NCI-H2227 treated with DMSO at 0.1 percent for 48 hours (cell line): ENCODE data around the gene CHN1.

Source experiments
- DNase-seq: peaks from one replicate; lab custom pipeline; 2025; lab: John Stamatoyannopoulos, UW

The CHN1 gene

DNA sequence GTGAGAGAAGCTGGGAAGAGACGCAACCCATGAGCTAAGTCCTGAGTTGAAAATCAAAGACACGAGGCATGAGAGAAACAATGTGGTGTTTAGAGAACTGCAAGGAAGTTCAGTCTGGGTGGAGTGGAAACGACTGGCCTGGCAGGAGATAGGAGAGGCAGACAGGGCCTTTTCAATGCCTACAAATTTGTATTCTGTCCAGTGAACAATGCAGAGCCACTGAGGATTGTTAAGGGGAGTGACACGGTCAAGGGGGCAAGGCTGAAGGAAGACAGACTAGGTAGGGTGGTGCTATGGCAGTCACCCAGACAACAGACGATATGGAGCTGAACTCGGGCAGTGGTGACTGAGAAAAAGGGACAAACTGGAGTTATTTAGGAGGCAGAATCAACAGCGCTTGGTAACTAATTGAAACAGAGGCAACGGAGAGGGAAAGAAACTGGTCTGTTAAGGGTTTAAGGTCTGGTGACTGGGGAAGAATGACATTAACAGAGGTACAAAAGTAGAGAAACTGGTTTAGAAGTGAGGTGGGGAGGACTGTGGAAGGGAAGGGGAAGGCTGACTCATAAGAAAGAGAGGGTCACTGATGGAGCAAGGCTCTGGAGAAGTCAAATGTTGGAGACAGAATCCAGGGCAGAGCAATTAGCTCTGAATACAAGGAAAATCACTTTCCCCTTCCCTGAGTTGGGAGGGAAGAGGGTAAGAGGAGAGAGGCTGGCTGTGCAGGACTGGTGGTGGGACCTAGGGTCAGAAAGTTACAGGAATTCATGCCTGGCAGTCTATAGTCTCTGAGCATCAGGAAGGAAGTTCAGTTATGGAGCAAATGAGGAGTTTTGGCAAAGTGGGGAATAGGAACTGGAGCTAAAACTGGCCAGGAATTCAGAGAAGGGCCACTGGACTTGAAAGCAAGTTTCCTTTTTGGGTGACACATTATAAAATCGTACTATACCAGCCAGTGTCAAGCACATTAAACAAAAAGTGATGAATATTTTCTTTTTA, 177.5 kb downstream of the CHN1 start:
- DNase-seq = no peak

DNA sequence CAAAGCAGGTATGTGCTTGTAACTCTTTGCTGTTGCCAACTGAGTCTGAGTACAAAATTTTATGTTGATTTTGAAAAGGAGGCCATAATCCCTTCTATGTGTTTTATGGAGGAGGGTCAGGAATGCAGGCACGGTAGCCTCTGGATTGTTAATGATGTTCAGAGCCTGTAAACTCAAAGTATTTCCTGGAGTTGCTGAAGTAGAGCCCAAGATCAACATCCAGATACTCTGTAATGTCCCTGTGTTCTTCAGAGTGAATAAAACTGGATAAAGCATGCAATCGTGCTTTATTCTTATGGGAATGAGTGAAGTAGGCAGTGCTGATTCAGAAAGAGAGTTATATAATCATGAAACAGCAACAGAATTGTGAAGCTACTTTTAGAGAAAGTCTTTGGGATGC, 179.1 kb downstream of the CHN1 start:
- DNase-seq = no peak

DNA sequence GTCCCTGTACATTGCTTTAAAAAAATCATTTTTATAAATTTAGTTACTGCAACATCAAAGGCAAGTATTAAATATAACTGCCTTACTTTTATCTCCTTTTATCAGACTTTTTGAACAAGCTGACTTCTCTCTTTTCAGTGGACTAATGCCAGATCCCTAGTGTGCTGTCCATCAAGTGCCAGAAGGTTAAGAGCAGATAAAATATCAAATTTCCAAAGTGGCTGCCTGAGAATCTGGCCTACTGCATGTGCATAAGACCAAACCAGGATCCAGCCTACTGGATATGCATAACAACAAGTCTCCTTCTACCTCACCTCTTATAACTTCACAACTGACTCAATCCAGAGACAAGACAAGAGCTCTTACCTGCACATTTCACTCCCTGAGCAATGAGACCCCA, 181.1 kb downstream of the CHN1 start:
- DNase-seq = no peak

DNA sequence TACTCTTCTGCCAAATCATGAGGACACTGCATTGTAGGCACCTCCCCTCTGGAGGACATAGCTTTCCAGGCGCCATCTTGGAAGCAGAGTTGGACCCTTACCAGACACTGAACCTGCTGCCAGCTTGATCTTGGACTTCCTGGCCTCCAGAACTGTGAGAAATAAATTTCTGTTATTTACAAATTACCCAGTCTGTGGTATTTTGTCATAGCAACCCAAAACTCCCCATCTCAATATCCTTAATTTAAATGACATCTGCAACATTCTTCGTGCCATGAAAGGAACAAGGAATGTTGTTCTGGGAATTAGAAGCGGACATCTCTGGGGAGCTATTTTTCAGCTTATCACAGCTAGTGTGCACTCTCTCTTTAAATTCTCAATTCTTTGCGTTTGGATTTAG, 183.6 kb downstream of the CHN1 start:
- DNase-seq = no peak

DNA sequence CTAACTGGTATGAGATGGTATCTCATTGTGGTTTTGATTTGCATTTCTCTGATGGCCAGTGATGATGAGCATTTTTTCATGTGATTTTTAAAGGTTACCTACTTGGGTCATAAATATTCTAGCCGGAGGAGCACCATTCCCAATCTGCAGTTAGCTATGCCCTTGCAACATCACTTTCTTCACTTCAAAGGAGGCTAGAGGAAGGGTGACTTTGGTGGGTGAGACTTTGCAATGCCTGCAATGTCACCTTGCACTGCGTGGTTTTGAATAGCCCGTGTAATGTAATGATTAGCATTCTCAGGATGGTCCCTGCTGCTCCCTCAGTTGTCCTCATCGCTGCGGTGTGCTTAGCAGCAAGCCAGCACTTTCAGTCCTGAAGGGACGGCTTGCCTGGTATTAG, 184.8 kb downstream of the CHN1 start:
- DNase-seq = no peak

DNA sequence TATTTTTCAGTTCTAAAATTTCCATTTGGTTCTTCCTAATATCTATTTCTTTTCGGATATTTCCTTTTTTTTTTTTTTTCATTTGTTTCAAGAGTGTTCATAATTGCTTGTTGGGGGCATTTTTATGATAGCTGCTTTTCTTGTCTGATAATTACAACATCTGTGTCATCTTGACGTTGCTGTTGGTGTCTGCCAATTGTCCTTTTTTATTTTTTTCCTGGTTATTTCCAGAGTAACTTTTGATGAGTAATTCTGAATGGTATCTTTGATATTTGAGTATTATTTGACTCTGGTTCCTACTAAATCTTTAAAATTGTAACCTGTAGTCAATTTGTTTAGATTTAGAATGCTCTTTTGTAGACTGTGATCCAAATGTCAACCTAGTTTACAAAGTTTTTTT, 189.7 kb downstream of the CHN1 start:
- DNase-seq = no peak

DNA sequence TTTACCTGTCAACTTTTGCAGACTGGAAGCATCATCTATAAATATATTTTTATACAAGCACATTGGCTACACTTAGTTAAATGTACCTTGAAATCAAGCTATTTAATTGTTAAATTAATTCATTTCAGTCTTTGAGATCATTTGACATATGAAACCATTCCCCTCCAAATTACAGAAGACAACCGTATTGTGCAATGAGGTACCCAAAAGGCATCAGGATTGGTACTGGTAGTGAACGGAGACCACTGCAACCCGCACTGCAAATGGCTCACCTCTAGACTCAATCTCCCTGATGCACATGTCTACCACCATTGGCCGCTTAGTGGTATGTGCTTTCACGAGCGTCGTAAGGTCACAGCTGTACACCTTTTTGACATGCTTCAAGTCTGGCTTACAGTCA, 193.1 kb downstream of the CHN1 start:
- DNase-seq = no peak

DNA sequence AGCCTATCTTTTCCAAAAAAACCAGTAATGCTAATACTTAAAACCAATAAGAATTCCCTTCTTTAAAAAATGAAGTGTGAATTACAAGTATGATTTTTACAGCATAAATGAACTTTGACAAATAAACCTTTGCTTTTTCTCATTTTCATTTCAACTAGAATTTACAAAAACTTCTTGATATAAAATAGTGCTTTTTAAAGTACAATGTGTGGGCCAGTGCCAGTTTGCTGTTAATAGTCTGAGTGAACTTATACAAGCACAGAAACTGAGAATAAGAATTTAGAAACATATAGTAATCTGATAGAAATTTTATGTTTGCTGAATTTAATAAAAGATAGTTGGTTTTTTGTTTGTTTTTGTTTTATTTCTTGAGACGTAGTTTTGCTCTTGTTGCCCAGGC, 197.2 kb downstream of the CHN1 start:
- DNase-seq = no peak

DNA sequence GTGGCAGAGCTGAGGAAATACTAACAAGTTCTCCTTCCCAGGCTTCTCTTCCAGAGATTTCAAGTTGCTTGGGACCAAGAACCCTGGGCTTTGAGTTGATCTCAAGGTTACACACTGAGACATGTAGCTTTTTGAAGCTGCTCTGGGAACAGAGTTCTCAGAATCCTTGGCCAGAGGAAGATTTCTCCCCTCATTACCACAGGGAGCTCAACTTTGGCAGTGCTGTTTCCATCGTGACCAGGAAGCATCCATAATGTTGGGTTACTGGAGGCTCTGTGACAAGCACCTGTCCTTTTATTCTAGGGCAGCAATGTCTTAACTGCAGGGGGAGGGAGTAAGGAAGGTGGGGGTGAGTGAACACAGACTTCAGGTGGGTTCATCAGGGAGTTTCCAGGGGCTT, 199.4 kb downstream of the CHN1 start:
- DNase-seq = no peak

DNA sequence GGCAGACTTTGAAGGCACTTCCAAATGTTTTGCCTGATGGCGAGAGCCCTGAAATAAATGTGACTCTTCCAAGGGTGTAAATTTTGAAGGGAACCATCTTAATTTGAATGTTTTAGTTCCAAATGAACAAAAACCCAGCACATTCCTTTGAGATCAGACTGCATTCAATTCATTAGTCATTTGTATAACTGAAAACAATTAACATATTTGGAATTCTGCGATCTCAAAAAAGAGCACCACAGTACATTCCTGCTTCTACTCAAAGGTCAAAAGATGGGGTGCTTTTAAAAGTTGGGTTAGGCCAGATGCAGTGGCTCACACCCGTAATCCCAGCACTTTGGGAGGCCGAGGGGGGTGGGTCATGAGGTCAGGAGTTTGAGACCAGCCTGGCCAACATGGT, 202.7 kb downstream of the CHN1 start:
- no peak for DNase-seq

DNA sequence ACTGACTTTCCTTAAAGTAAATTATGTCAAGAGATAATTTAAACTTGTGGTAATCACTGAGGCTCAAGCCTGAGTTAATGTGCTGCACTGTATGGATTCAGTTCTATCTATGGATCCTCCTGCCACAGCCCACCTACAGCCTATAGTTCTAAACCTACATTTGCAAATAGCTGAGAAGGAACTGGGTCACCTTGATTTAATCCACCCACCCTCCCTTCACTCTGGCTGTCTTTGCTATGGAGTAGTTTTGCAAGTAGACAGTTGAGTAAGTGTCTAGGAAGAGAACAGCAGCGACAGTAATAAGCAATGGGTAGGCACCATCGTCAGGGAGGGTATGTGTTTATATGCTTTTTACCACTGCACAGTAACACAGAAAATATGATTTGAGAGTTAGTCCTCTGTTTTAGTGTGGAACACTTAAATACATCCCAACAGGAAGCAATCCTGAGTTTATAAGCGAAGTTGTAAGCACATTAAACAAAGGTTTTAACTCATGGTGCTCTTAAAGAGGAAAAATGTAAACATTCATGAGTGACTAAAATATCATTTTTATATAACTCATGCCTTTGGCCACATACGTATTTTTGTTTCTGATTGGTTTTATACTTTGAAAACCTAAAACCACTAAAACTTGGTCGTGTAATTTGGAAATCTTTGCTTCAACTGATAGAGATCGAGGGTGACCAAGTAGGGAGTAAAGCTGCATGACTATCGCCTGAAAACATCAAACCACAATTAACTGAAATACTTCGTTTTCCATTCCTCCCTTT, 204.6 kb downstream of the CHN1 start:
- DNase-seq = no peak

DNA sequence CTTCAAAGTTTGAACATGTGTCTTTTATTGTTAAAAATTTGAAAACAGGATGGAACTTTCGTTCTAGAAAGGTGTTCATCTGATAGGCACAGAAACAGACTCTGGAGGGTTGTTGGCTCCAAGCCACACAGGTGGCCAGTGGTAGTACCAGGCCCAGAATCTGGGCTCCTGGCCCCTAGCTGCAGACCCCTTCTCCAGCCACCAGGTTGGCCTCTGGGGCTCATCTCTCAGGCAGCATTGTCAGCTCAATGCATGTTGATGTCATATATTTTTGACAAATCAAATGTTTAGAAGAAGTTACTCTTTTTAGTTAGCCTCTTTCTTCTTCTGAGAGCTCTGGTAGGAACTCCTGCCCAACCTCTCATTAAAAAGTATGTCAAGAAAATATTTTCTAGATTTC, 206.4 kb downstream of the CHN1 start:
- DNase-seq = no peak

DNA sequence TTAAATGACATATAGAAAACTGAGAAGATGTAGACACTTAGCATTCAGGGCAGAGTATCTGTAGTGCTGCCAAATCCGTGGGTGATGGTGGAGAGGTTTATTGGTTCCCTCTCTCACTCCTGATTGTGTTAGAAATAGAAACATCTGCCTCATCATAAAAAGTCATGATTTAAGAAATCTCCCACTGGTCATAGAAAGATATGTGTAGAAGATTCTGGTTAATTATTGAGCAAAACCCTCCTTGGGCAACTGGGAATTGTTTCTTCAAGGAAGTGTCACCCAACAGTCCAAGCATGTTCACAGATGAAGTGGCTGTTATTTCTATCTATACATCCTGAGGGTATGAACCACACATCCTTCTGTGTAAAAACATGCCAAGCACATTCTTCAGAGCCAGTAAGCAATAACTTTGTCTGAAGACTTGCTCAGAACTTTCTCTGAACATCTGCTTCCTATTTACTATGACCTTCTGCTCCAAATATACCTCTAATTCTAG, 207.4 kb downstream of the CHN1 start:
- DNase-seq = no peak

DNA sequence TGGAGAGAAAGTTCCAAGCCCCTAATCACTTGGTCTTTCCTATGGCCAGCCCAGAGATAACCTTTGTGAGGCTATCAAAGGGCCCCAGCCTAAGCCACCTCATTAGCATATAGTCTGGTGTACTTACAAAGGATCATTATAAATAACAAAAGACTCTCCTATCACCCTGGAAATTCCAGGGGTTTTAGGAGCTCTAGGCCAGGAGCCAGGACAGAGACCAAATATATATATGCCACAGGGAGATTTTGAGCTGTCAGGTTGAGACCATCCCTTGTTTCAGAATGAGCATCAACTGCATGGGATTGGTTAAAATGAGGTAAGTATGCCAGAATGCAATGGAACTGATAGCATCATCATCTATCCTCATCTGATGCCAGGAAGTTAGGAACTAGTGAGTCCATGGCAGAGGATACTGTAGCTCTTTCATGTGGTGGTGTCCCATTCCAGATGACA, 208.8 kb downstream of the CHN1 start:
- no peak for DNase-seq

DNA sequence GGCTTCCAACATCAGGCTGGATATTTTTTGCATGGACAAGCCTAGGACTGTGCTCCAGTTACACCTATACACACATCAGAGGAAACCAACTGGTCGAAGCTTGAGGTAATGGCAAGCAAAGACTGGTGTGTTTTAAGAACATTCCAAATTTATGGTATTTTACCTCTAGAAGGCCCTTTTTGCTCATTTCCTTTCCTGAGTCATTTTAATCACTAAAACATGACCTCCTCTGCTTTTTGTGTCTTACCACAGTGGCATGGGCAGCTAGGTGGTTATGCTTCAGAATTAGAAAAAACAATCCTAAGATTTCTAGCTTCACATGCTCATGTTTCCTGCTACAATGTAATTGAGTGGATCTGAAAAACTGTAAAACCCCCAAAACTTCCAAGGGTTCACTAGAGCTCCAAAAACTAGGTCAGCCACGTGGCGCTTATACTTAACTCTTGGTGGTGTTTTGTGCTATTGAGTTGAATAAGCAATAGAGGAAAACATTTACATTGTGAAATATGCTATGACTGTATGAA, 210.3 kb downstream of the CHN1 start:
- DNase-seq = no peak

DNA sequence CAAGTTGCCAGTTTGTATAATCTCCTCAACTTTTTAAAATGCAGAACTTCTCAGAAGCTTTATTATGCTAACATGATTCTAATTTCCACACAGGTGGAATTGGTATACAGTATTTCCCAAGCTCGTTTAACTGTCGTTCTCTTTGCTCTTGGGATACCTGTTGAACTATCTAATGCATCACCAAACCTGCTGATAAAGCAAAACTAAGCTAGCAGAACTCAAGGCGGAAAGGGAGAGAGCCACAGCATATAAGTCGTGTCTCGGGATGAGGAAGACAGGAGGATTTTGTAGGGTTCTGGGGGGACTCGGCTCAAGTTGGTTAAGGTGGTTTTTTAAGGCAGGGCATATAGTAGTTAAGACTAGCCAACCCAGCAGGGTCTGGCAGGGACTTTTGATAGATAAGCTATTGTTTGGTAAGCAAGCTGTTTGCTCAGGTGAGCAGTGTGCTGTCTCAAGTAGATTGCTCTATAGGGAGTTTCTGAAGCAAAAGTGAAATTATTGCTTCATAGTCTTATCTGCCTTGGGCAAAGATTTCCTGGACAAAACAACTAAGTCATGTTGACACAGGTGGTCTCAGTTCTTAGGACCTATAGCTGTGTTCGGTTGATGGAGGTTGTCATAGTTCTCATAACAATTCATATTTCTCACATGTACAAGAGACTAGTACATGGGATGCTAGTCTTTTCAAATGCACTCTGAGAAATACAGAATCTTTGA, 212.7 kb downstream of the CHN1 start:
- no peak for DNase-seq

DNA sequence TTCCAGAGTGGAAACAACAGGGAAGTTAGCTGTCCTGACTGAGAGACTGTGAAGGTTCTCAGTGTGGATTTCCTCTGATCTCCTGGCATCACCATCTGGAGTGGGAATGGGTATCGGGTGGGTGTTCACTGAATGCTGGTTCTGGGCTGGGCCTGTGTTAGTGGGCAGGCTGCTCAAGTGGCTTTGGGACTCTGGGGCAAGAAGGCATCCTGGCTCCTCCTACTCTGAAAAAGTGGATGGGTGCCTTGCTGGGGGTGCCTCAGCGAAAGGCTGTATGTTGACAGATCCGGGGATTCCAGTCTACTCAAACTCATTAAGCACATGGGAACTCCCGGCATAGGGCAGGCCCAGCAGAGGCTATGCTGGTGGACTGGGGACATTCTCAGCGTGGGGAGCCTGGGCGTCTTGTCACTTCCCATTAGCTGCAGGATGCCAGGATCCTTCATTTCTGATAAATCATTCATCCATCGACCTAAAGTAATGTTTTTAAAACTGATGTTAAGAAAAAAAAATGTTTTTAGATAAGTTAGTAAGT, 213.4 kb downstream of the CHN1 start:
- no peak for DNase-seq

DNA sequence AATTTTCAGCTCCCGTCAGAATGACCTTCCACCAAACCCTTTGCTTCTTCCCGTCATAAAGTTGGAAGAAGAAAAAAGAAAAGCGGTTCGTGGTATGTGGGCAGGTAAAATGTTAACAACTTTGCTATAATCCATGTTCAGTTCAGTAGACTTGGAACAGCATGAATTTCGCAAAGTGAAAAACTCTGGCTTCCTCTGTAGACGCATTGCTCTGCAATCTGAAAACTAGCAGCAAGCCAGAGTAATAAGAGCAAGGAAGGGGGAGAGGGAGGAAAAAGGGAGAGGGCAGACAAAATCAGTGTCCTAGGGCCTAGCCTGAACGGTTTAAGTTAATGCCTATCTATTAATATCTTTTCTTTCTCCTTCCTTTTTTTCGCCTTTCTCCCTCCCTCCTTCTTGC, 214.2 kb downstream of the CHN1 start:
- no peak for DNase-seq

DNA sequence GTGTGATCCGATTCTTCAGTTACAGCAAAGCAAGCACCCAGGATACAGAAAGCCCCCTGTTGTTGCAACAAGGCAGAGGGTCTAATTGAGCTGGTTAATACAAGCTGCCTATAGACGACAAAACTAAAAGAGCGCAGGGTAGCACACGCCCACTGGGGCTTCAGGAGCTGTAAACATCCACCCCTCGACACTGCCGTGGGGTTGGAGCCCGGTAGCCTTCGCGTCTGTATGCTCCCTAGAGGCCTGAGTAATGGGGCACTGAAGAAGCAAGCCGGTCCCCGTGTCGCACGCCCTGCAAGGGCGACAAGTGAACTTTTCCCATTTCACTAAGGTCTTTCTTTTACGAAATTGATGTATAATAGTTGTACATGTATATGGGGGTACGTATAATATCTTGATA, 216.2 kb downstream of the CHN1 start:
- no peak for DNase-seq

DNA sequence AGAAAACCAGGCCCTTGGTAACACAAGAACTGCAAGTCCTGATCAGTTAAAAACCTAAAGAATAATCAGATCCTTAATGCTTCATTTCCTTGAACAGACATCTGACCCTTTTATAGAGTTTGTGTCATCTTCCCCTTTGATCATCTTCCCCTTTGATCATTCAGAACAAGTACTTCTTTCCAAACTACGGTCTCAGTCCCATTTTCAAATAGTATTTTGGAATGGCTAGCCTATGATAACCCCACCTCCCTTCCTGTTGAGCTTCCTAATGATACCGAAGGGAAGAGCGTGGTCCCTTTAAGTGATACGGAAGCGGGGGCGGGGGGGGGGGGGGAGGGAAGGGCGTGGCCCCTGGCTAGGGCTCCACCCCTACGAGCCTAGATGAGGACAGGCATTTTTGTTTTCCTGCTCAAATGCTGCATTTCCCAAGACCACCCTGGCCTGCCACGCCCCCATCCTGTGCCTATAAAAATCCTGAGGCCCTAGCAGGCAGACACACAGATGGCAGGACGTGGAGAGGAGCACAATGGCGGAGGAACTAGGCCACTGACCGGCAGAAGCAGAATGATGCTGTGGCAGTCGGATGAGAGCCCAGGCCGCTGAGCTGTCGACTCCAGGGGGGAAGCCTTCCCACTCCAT, 216.8 kb downstream of the CHN1 start:
- DNase-seq = no peak

DNA sequence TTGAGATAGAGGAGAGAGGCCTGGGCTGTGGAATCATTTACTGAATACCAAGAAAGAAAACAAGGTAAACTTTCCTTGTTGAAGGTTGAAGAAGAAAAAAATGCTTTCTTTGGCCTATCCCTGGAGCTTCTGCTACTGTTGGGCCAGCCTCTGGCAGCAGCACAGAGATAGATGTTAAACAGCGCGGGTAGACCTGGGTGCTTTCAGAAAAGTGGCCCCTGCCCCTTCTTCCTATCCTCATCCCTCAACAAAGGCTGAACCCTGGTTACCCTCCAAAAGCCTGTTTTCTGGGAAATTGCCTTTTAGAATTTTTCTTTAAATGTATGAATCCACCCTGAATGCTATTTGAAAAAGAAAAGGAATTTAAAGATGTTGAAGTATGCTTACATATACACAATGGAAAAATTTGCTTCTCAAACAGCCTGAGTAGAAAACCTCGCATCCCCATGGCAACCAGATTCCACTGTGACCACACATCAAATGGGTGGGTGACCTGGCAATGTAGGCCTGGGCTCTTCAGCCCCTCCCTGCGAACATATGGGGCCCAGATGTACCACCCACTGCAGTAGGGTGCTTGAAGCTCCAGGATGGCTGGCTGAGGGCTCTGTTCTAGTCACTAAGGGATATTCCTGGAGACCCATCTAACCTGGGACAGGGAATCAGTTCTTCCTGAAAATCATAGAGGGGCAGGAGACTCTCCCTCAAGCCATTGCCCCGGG, 217.5 kb downstream of the CHN1 start:
- DNase-seq = no peak
